GM12873 (cell line): Measurements from ENCODE around the gene GABRA5.

Experiments
- TF ChIP-seq, protein P1 (sequence below): IDR thresholded peaks from 2 replicates; pipeline ENCODE4 v1.5.1; 2012; ENCODE audit warnings: low read depth, mild to moderate bottlenecking, moderate library complexity, low read length, control low read depth; ENCODE audit not compliant: insufficient read depth; ENCODE audit errors: missing control alignments

GABRA5 gene

GRCh38 chr15:26869628-26870027 lies 2.8 kb downstream of the GABRA5 start:
- TF ChIP-seq, protein P1, sequence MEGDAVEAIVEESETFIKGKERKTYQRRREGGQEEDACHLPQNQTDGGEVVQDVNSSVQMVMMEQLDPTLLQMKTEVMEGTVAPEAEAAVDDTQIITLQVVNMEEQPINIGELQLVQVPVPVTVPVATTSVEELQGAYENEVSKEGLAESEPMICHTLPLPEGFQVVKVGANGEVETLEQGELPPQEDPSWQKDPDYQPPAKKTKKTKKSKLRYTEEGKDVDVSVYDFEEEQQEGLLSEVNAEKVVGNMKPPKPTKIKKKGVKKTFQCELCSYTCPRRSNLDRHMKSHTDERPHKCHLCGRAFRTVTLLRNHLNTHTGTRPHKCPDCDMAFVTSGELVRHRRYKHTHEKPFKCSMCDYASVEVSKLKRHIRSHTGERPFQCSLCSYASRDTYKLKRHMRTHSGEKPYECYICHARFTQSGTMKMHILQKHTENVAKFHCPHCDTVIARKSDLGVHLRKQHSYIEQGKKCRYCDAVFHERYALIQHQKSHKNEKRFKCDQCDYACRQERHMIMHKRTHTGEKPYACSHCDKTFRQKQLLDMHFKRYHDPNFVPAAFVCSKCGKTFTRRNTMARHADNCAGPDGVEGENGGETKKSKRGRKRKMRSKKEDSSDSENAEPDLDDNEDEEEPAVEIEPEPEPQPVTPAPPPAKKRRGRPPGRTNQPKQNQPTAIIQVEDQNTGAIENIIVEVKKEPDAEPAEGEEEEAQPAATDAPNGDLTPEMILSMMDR = no peak

GRCh38 chr15:26870346-26870745 lies 3.5 kb downstream of the GABRA5 start:
- TF ChIP-seq, protein P1 = no peak

DNA sequence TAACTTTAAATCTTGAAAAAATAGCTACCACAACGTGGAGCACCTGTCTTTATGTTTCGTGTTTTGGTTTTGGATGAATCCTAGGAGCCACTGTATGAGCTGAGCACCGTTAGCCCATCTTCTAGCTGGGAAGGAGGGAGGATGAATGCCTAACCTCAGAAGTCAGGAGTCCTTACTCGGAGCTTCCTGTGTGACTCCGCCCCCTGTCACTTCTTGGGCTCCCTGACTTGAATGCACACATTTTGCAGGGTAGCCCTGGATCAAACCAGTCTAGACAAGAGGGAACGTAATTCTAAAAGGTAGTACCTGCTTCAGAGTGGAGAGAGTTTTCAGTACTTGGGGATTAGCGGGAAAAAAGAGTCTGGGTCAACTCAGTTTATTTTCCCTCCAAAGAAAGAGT lies 5.3 kb downstream of the GABRA5 start:
- TF ChIP-seq, protein P1 = no peak

DNA sequence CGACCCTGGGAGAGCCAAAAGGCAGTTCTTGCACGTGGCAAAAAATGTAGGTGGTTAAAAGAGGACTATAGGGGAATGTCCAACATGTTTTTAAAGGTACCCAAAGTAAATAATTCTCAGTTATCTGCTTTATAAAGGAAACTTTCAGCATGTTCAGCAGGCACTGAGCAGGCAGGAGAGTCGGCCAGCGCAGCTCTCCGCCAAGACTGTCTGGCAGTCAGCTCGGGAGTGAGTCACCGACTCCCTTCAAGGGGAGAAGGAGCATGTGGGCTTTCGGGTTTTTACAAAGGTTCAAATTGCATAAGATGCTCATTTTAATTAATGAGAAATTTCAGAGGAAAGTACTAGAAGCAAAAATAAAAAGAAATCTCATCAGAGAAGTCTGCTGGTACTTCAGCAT lies 7.0 kb downstream of the GABRA5 start:
- TF ChIP-seq, protein P1 = no peak

DNA sequence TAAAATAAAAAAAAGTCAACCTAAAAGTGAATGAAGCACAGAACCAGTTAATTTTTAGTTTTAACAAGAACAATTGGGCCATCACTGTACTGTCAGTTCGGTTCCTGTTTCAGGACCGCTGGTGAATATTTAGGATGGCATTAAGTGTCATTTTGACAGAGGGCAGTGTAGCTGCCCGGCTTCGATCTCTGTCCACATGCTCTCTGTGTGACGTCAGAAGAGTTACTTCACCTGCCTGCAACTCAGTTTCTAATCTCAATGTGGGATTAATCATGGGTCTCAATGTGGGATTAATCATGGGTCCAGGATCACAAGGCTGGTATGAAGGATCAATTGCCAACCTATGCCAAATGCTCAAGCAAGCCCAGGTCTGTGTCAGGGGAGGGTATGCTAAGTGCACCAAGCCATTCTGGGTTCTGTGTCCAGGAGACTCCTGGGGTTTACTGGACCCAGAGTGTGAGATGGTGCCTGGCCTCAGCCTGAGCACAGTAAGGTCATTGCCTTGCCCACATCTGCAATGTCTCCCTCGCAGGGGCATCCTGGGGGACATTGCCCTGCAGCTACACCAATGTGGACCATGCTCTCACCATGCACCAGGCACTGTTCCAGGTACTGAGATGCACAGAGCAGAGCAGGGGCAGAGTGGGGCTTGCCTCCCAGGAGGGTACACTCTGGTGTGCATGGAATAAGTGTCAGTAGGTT lies 8.1 kb downstream of the GABRA5 start:
- TF ChIP-seq, protein P1 = no peak

GRCh38 chr15:26875476-26875850 lies 8.6 kb downstream of the GABRA5 start:
- TF ChIP-seq, protein P1 = no peak

DNA sequence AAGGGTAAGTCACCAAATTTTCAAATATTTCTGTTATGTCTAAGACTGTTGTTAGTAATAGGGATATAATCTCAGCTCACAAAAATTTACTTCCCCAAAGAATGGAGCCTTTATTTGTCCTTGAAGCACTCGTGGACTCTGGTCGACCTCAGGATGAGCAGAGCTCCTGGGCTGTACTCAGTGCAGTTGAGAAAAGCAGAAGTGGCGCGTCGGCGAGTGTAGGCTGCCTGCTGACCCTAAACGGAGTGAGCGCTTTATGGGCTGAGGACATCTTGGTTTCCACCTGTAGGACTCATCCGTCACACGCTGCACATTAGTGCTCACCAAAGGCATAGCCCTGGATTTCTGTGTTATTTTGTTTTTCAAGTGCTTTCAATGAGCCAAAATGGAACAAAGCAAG lies 11.0 kb downstream of the GABRA5 start:
- TF ChIP-seq, protein P1 = no peak

- TF ChIP-seq, protein P1 = no peak
Observed at GRCh38 chr15:26879706-26880105, 12.8 kb downstream of the GABRA5 start.
